Neuronal stem cell (in vitro differentiated cells): Measurements from ENCODE around the gene TRIM47.

Source experiments
- DNase-seq: peaks from one replicate; pipeline ENCODE4 v3.0.0-alpha.2; 2013; ENCODE audit warnings: low spot score
- H2AFZ ChIP-seq: one replicate; pipeline ENCODE4 v1.6.1; 2013; ENCODE audit warnings: mild to moderate bottlenecking, low read length, inconsistent platforms
- H2AK5ac ChIP-seq: 2 replicates; pipeline ENCODE4 v1.6.1; 2013; ENCODE audit warnings: low read depth, mild to moderate bottlenecking, inconsistent platforms, low read length, moderate library complexity, mixed read lengths
- H2BK120ac ChIP-seq: 2 replicates; pipeline ENCODE4 v1.6.1; 2013; ENCODE audit warnings: low read depth, mild to moderate bottlenecking, inconsistent platforms, low read length, moderate library complexity, mixed read lengths
- H2BK12ac ChIP-seq: one replicate; pipeline ENCODE4 v1.6.1; 2013; ENCODE audit warnings: low read length, inconsistent platforms
- H2BK15ac ChIP-seq: 2 replicates; pipeline ENCODE4 v1.6.1; 2013; ENCODE audit warnings: mild to moderate bottlenecking, low read length, inconsistent platforms, mixed read lengths
- H2BK5ac ChIP-seq: one replicate; pipeline ENCODE4 v1.6.1; 2013; ENCODE audit warnings: inconsistent platforms, mild to moderate bottlenecking, low read length, moderate library complexity
- H3K14ac ChIP-seq: one replicate; pipeline ENCODE4 v1.6.1; 2013; ENCODE audit warnings: low read length, inconsistent platforms
- H3K18ac ChIP-seq: 2 replicates; pipeline ENCODE4 v1.6.1; 2013; ENCODE audit warnings: low read length, inconsistent platforms
- H3K23ac ChIP-seq: 2 replicates; pipeline ENCODE4 v1.6.1; 2013; ENCODE audit warnings: low read depth, mild to moderate bottlenecking, mixed read lengths, low read length, inconsistent platforms; ENCODE audit not compliant: poor library complexity
- H3K27ac ChIP-seq: replicated peaks from 3 replicates; pipeline ENCODE4 v1.5.1; 2013; ENCODE audit warnings: low read length, inconsistent platforms
- H3K27me3 ChIP-seq, 3 experiments: 2 replicates each; pipeline ENCODE4 v1.6.1; 2013; ENCODE audit warnings: low read length in 3 of 3, mild to moderate bottlenecking in 2 of 3, inconsistent platforms in 1 of 3, low read depth in 1 of 3, mixed read lengths in 1 of 3, moderate library complexity in 1 of 3; ENCODE audit not compliant: control insufficient read depth in 3 of 3, insufficient read depth in 3 of 3
- H3K36me3 ChIP-seq, 2 donors: replicated peaks in 1 of 2; 2 replicates each; pipeline ENCODE4 v1.6.1; 2013; ENCODE audit warnings: low read length in 2 of 2; ENCODE audit not compliant: control insufficient read depth in 2 of 2, insufficient read depth in 2 of 2
- H3K4ac ChIP-seq: 2 replicates; pipeline ENCODE4 v1.6.1; 2013; ENCODE audit warnings: inconsistent platforms, mild to moderate bottlenecking, low read length, moderate library complexity
- H3K4me1 ChIP-seq, 2 donors: 1 replicate in 1 of 2; 2 replicates in 1 of 2; pipeline ENCODE4 v1.6.1; 2013; ENCODE audit warnings: low read length in 2 of 2, low read depth in 1 of 2; ENCODE audit not compliant: control insufficient read depth in 2 of 2, insufficient read depth in 1 of 2
- H3K4me2 ChIP-seq: one replicate; pipeline ENCODE4 v1.6.1; 2013; ENCODE audit warnings: mild to moderate bottlenecking, low read length, inconsistent platforms; ENCODE audit not compliant: insufficient read depth, poor library complexity, severe bottlenecking
- H3K4me3 ChIP-seq, 2 donors: 2 replicates each; pipeline ENCODE4 v1.5.1; 2013; ENCODE audit warnings: low read length in 2 of 2, mild to moderate bottlenecking in 2 of 2, inconsistent platforms in 1 of 2, moderate library complexity in 1 of 2
- H3K79me1 ChIP-seq: one replicate; pipeline ENCODE4 v1.6.1; 2013; ENCODE audit warnings: low read depth, mild to moderate bottlenecking, inconsistent platforms, low read length, moderate library complexity
- H3K9ac ChIP-seq: one replicate; pipeline ENCODE4 v1.6.1; 2013; ENCODE audit warnings: mild to moderate bottlenecking, low read depth, low read length, inconsistent platforms; ENCODE audit not compliant: poor library complexity
- H3K9me3 ChIP-seq, 2 donors: replicated peaks in 1 of 2; 2 replicates each; pipeline versions ENCODE3 to v1.6.1; 2013; ENCODE audit warnings: low read length in 2 of 2, mild to moderate bottlenecking in 2 of 2, inconsistent platforms in 1 of 2, low read depth in 1 of 2, mixed read lengths in 1 of 2, moderate library complexity in 1 of 2; ENCODE audit not compliant: control insufficient read depth in 2 of 2, insufficient read depth in 1 of 2
- H4K8ac ChIP-seq: one replicate; pipeline ENCODE4 v1.6.1; 2013; ENCODE audit warnings: low read depth, mild to moderate bottlenecking, inconsistent platforms, low read length, moderate library complexity
- H4K91ac ChIP-seq: one replicate; pipeline ENCODE4 v1.6.1; 2013; ENCODE audit warnings: low read length, low read depth, mild to moderate bottlenecking, inconsistent platforms; ENCODE audit not compliant: poor library complexity
- WGBS, 2 donors: extraction: QIAGEN DNeasy Blood & Tissue Kit; methylation state at CpG; one replicate each; pipeline ENCODE4 v1.1.7; 2013; ENCODE audit warnings: missing lambda C conversion rate in 2 of 2, mixed read lengths in 1 of 2; ENCODE audit not compliant: insufficient read length in 2 of 2, insufficient replicate concordance in 1 of 2; ENCODE audit errors: extremely low coverage in 2 of 2; 5-methylcytosine and 5-hydroxymethylcytosine counted together

TRIM47 gene

DNA sequence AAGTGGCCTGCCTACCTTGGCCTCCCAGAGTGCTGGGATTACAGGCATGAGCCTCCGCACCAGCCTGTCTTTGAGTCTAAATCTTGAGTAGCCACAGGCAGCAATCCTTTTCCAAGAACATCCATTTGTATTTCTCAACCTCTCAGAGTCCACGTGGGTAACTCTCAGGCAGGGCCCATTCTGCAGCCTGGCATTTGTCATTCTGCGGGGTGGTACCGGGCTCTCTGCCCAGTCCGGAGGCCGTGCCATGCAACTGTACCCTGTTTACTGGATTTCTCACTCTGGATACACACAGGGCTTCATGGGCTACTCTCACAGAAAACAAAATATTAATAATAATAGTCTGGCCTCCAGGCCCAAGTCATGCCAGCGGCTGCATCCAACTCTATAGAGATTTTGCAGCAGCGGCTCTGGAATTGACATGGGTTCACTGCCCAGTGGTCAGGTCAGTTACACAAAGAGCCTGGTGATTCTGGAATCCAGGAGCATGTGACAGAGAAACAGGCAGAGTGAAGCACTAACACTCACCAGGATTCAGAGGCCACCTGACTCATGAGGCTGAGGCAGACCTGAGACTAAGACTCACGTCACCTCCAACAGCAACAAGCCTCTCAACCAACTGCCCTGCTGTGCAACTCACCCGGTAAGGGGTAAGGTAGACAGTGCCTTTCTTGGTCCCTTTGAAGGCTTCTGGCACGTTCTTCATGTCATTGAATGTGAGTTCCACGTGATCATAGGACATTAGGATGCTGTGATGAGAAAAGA, 27.3 kb downstream of the TRIM47 start:
- Histone ChIP-seq H3K36me3 (peaks cover 32 to 55% of the 10 kb centered on the region in 2 donors), H3K14ac (no peak overlapping the region), H2AFZ (no peak overlapping the region), H3K18ac (no peak overlapping the region), H3K23ac (no peak overlapping the region), H2AK5ac (no peak overlapping the region), H3K4me1 (peaks cover 4 to 6% of the 10 kb centered on the region in 2 donors), H2BK120ac (no peak overlapping the region), H3K9me3 (no peaks in the 10 kb centered on the region), H2BK15ac (no peak overlapping the region), H2BK12ac (no peak overlapping the region), H3K79me1 (no peaks in the 10 kb centered on the region), H2BK5ac (no peak overlapping the region), H3K4me2 (no peak overlapping the region), H3K4me3 (no peak overlapping the region), H3K4ac (no peak overlapping the region), H3K27ac (no peak overlapping the region), H3K9ac (no peak overlapping the region), H4K91ac (no peak overlapping the region), H3K27me3 (no peaks in the 10 kb centered on the region), H4K8ac (no peak overlapping the region)
- no CpG with 5 or more reads among the region's 12 CpGs for whole genome bisulfite sequencing, 2 donors
- no peak for DNase-seq

DNA sequence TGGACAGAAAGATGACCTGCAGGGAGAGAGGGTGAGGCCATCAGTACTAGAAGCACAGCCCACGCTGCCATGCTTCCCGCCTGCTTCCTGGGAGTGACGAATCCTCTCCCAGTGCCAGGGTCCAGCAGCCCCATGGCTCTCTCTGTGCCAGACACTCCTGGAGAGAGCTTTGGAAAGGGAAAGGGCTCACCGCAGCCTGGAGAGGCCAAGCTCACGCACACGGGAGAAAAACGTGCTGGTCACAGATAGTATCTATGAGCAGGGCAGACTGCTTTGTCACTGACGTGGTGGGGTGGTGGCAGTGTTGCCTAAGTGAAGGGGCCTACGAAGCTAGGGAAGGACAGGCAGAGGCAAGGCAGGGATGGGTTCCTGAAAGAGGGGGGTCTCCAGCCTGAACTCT, 28.7 kb downstream of the TRIM47 start:
- no peaks in the 10 kb centered on the region for H3K79me1 ChIP-seq
- peak overlapping the region; percentile 39 for H3K23ac ChIP-seq
- H4K8ac ChIP-seq = no peak overlapping the region
- H3K4ac ChIP-seq = no peak overlapping the region
- DNase-seq = no peak
- no peak overlapping the region for H3K4me3 ChIP-seq
- H3K27me3 ChIP-seq = no peaks in the 10 kb centered on the region
- H3K27ac ChIP-seq = no peak overlapping the region
- H3K9me3 ChIP-seq = no peaks in the 10 kb centered on the region
- no peak overlapping the region for H3K18ac ChIP-seq
- no peak overlapping the region for H3K14ac ChIP-seq
- H2BK120ac ChIP-seq = no peak overlapping the region
- H2BK12ac ChIP-seq = no peak overlapping the region
- H3K4me1 ChIP-seq = peaks cover 10% of the 10 kb centered on the region in 2 donors
- H2BK15ac ChIP-seq = no peak overlapping the region
- H2BK5ac ChIP-seq = no peak overlapping the region
- H4K91ac ChIP-seq = no peak overlapping the region
- H2AFZ ChIP-seq = no peak overlapping the region
- H3K9ac ChIP-seq = no peak overlapping the region
- no CpG with 5 or more reads among the region's 9 CpGs for WGBS, 2 donors
- H3K36me3 ChIP-seq = peaks cover 37 to 58% of the 10 kb centered on the region in 2 donors
- no peak overlapping the region for H2AK5ac ChIP-seq
- H3K4me2 ChIP-seq = no peak overlapping the region

DNA sequence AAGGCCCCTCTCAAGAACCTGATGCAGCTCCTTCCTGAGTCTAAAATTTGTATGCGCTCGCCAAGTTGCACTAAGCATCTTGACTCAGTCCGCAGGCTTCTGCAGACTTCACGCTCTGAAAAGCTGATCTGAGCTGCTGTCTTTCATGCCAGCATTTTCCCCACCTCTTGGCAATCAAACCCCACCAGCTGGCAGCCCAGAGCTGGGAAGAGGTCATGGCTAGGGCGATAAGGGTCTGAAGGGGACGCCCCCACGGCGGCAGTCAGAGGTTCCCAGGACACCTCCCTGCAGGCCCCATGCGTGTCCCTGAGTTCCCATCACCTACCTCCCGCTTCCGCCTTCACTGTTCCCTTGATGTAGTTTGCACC, 29.1 kb downstream of the TRIM47 start:
- Histone ChIP-seq H3K4me1 (peaks cover 8% of the 10 kb centered on the region in 2 donors), H2BK5ac (no peak overlapping the region), H2AK5ac (no peak overlapping the region), H3K14ac (no peak overlapping the region), H3K4me2 (no peak overlapping the region), H3K9me3 (no peaks in the 10 kb centered on the region), H3K23ac (no peak overlapping the region), H3K27ac (no peak overlapping the region), H3K9ac (no peak overlapping the region), H2AFZ (no peak overlapping the region), H4K8ac (no peak overlapping the region), H3K36me3 (peaks cover 37 to 58% of the 10 kb centered on the region in 2 donors), H3K27me3 (no peaks in the 10 kb centered on the region), H3K79me1 (no peaks in the 10 kb centered on the region), H2BK12ac (no peak overlapping the region), H3K4me3 (no peak overlapping the region), H2BK120ac (no peak overlapping the region), H3K4ac (no peak overlapping the region), H3K18ac (no peak overlapping the region), H2BK15ac (no peak overlapping the region), H4K91ac (no peak overlapping the region)
- DNase-seq = no peak
- no CpG with 5 or more reads among the region's 11 CpGs for WGBS, 2 donors

DNA sequence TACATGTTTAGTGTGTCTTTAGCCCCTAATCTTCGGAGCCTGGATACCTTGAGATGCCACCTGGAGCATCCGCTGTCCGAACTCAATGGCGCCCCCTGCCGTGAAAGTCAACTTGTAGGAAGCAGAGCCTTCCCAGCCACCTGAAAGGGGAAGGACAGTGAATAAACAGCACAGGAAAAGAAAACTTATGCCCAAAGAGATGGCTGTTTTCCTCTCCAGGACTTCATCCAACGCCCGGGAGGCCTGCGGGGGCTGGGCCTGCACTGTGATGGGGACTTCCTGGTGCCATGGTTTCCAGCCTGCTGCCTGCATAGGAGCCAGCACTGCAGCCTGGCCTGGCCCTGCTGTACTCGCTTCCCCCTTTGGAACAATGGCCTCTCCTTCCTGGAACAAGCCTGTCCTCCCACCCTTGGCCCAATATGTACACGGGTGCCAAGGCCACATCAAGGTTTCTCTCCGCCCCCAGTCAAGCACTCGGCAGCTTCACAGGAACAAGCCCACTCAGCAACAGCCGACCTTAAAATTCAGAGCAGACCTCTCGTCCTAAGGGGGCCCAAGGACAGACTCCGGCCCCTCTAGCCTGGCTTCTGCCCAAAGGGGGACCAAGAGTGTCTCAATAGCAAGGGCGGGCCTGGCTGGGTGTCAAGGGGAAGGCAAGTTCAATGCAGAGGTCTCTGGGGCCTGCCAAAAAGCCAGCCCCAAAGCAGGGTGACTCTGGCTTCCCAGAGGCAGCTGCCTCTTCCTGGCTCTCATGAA, 29.7 kb downstream of the TRIM47 start:
- H3K27me3 ChIP-seq = no peaks in the 10 kb centered on the region
- no peak overlapping the region for H2AK5ac ChIP-seq
- no peaks in the 10 kb centered on the region for H3K9me3 ChIP-seq
- H3K18ac ChIP-seq = no peak overlapping the region
- H2AFZ ChIP-seq = no peak overlapping the region
- no peak overlapping the region for H3K4me3 ChIP-seq
- H3K14ac ChIP-seq = no peak overlapping the region
- no peak overlapping the region for H2BK120ac ChIP-seq
- H3K9ac ChIP-seq = peak overlapping the region; percentile 47
- no peak overlapping the region for H2BK5ac ChIP-seq
- H3K23ac ChIP-seq = no peak overlapping the region
- no peak overlapping the region for H2BK15ac ChIP-seq
- H2BK12ac ChIP-seq = no peak overlapping the region
- no peaks in the 10 kb centered on the region for H3K79me1 ChIP-seq
- H4K8ac ChIP-seq = no peak overlapping the region
- H3K36me3 ChIP-seq = peaks cover 37 to 58% of the 10 kb centered on the region in 2 donors
- DNase-seq = peak; percentile 62
- H3K4me2 ChIP-seq = no peak overlapping the region
- H3K4me1 ChIP-seq = peaks cover 5 to 6% of the 10 kb centered on the region in 2 donors
- WGBS, 2 donors = no CpG with 5 or more reads among the region's 16 CpGs
- H3K27ac ChIP-seq = no peak overlapping the region
- no peak overlapping the region for H4K91ac ChIP-seq
- no peak overlapping the region for H3K4ac ChIP-seq
